Omental fat pad (tissue), 4 donors: ENCODE data around the gene NSMF. TPM values are rescaled to one million over a fixed set of nuclear protein-coding genes. Genes with fewer than 3 reads are reported as not detected.
"Not testable (repeated sequence)": the region's sequence is repeated elsewhere in the genome, so short reads cannot be mapped to it uniquely, and the experiment has no call there.

Experiments
- ATAC-seq: fragments of 150-250 bp; one replicate; pipeline ENCODE4 v1.9.1; 2016; ENCODE audit warnings: mild to moderate bottlenecking, moderate library complexity; ENCODE audit not compliant: low FRiP score
- DNase-seq: peaks from one replicate; pipeline ENCODE4 v3.0.0-alpha.2; 2019; ENCODE audit warnings: low spot score
- CTCF ChIP-seq, 3 donors: fragments of 450-650 bp; IDR thresholded peaks; one replicate each; pipeline ENCODE4 v1.5.1; 2016 to 2017; ENCODE audit warnings: antibody characterized with exemption in 3 of 3, mild to moderate bottlenecking in 3 of 3, moderate library complexity in 2 of 3
- total RNA-seq, 4 donors: library from RNA; depleted of rRNA; stranded (reverse); fragments of >200 nt; gene quantifications; one replicate each; pipeline ENCODE4 v1.1.0, GENCODE V29; 2016

The NSMF gene
- total RNA-seq, 4 donors from 2014 or later: 29.6 to 59.9 (median 31.5) TPM

GRCh38 chr9:137475666-137476065, 16.5 kb upstream of the NSMF start:
- TF ChIP-seq CTCF (IDR thresholded peaks at IDR 0.05): no peak
- no peak for DNase-seq
- ATAC-seq: no peak

GRCh38 chr9:137474271-137474670, 15.1 kb upstream of the NSMF start:
- TF ChIP-seq CTCF (IDR thresholded peaks at IDR 0.05): no peak
- ATAC-seq (no peak), DNase-seq (no peak)

GRCh38 chr9:137470785-137471184, 11.7 kb upstream of the NSMF start:
- ATAC-seq (no peak), DNase-seq (no peak)
- no peak for TF ChIP-seq CTCF (IDR thresholded peaks at IDR 0.05)

GRCh38 chr9:137467896-137468295, 8.8 kb upstream of the NSMF start:
- TF ChIP-seq CTCF (IDR thresholded peaks at IDR 0.05): no peak
- ATAC-seq (no peak), DNase-seq (no peak)

GRCh38 chr9:137467161-137467581, 8.0 kb upstream of the NSMF start:
- no peak for ATAC-seq
- no peak for TF ChIP-seq CTCF (IDR thresholded peaks at IDR 0.05)
- DNase-seq: no peak

GRCh38 chr9:137466389-137467085, 7.4 kb upstream of the NSMF start:
- not testable (repeated sequence) for DNase-seq, ATAC-seq

- DNase-seq (no peak), ATAC-seq (no peak)
- no peak for TF ChIP-seq CTCF (IDR thresholded peaks at IDR 0.05)
These were observed 6.7 kb upstream of the NSMF start for GRCh38 chr9:137465720-137466388.
